ENCODE results near the gene GPR161.

- TF ChIP-seq CTCF (conservative IDR thresholded peaks at IDR 0.05): no peak
- TF ChIP-seq ZFX (IDR thresholded peaks at IDR 0.05): no peak
These were observed 41.5 kb upstream of the GPR161 start for GRCh38 chr1:168178227-168178637.
